GM12873 (cell line): ENCODE measurements around the gene PRR5L.

Experiments
- CTCF ChIP-seq: IDR thresholded peaks from 2 replicates; pipeline ENCODE4 v1.5.1; 2012; ENCODE audit warnings: low read depth, mild to moderate bottlenecking, moderate library complexity, low read length, control low read depth; ENCODE audit not compliant: insufficient read depth; ENCODE audit errors: missing control alignments

PRR5L gene

GRCh38 chr11:36392196-36392595, 96.1 kb downstream of the PRR5L start:
- TF ChIP-seq CTCF, result no peak

- TF ChIP-seq CTCF, result no peak
Measured at GRCh38 chr11:36394056-36394455, 98.0 kb downstream of the PRR5L start.

DNA sequence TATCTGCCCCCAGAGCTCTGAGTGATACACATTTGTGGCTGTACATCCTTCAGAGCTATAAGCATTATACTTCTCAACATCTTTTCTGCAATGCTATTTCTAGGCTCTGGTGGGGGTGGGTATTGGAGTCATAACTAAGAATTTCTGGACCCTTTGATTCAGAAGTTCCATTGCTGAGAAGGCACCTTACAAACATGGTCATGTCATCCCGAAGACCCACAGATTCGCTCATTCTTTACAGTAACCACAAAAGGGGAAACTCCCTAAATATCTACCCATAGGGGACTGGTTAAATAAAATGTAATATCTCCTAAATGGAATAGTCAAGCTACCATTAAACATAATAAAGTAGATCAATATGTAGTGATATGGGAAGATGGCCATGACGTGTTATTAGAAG, 98.8 kb downstream of the PRR5L start:
- TF ChIP-seq CTCF, result no peak

- no peak for TF ChIP-seq CTCF
Measured at GRCh38 chr11:36395978-36396736, 100.1 kb downstream of the PRR5L start.

GRCh38 chr11:36398231-36398953, 102.3 kb downstream of the PRR5L start:
- TF ChIP-seq CTCF, result no peak

GRCh38 chr11:36399236-36399635, 103.1 kb downstream of the PRR5L start:
- TF ChIP-seq CTCF, result no peak

- TF ChIP-seq CTCF, result no peak
Measured at GRCh38 chr11:36399745-36400144, 103.7 kb downstream of the PRR5L start.
